Cortex of kidney (tissue), 1 donor: ENCODE results near the gene MPP4.
"Not testable (repeated sequence)": the region's sequence is repeated elsewhere in the genome, so short reads cannot be mapped to it uniquely, and the experiment has no call there.

Source experiments
- DNase-seq: peaks from one replicate; lab custom pipeline; 2025; lab: John Stamatoyannopoulos, UW

MPP4 gene

GRCh38 chr2:201671205-201671604, 27.2 kb downstream of the MPP4 start:
- DNase-seq = not testable (repeated sequence)

DNA sequence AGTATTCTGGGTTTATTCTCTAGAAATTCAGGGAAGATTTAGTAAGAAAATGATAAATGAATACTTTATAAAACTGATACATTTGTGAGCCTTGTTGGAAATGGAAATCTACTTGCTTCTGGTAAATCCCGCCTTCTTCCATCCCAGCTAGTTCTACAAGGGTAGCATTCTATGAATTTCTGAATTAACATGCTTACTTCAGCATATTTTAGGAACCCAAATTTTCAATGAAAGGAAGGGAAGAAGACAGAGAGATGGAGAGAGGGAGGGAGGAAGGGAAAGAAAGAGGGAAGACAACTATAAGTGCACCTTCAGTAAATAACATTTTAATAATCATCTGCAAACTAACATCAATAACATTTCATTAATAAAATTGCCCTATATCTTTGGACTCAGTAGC, 28.6 kb downstream of the MPP4 start:
- no peak for DNase-seq

- DNase-seq = no peak
These were observed 30.0 kb downstream of the MPP4 start for GRCh38 chr2:201668402-201668910.

GRCh38 chr2:201664334-201664733, 34.1 kb downstream of the MPP4 start:
- no peak for DNase-seq

- no peak for DNase-seq
These were observed 37.1 kb downstream of the MPP4 start for GRCh38 chr2:201661366-201661765.

DNA sequence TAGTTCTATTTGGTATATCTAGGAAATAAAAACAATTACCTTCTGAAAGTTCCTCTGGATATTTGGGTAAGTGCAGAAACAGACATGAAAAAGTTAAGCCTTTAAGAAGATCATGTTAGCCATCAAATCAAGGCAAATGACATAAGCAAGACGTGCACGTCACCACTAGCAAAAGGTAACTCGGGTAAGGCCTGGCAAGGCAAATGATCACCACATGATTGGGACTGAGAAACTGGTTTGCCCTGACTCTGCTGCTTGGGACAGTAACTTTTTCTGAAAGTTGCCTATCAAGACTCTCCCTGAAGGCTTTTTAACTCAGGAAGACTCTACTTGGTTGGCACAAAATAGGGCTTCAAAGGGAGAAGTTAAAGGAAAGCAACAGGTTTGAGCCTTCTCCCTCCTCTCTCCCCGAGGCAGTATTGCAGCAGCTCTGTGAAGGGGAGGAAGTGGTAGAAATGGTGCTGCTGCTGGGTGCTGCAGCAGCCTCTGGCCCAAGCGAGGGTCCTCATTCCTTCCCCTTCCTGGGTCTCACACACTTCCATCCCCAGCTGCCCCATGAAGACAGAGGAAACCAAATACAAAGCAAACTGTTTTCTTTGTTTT, 38.0 kb downstream of the MPP4 start:
- no peak for DNase-seq

GRCh38 chr2:201656740-201657139, 41.7 kb downstream of the MPP4 start:
- DNase-seq = no peak

DNA sequence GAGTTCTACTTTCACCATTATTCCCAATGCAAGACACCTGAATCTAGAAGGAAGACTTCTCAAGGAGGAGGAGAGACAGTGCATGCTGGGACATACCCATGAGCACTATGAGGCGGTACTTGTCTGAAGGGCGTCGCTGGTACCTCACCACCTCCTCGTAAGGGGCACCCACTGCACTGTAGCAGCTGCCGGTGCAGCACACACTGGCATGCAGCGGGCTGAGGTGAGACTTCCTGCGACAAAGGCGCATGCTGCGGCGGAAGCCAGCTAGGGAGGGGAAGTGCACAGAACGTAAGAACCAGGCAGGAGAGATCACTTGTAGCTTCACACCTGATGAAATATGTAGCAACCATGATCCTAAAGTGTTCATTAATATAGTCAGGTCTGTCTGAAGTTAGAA, 42.3 kb downstream of the MPP4 start:
- no peak for DNase-seq

GRCh38 chr2:201654616-201655384, 43.6 kb downstream of the MPP4 start:
- DNase-seq = no peak

DNA sequence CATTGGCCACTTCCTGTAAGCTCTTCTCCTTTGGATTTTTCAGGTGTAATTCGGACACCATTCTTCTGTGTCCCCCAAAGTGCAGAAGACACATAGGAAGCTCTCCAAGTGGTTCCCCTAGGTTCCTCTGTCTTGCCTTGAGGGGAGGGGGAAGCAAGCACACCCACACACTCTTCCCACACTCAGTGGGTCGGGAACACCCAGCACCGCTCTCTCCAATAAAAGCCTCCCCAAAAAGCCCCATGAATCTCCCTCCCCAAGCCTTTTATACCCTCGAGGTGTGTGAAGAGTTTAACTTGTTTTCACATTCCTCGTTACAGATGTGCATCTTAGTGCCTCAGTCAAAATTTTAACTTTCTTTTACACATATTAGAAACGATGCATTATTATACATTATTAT, 45.2 kb downstream of the MPP4 start:
- DNase-seq = no peak

GRCh38 chr2:201649442-201649841, 49.0 kb downstream of the MPP4 start:
- DNase-seq = no peak

- no peak for DNase-seq
These were observed 51.0 kb downstream of the MPP4 start for GRCh38 chr2:201647431-201647830.

DNA sequence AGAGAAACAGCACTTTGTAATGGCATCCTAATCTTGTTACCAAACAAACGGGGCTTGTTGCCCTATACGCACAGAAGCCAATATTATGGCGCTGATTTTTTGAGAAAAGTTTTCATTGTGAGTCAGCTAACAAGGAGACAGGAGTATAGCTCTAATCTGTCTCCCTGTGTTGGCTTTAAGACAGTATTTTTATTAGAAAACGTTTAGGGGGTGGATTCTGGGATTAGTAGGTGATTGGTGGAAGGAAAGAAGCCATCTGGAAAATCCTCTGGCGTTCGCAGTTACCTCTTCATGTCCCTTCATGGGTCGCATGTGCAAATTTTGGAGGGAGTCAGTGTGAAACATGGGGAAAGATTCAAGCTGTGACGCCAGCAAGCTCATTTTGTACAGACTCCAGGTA, 54.4 kb downstream of the MPP4 start:
- no peak for DNase-seq

- DNase-seq = no peak
These were observed 55.1 kb downstream of the MPP4 start, which contains the start of gene TMEM237 for GRCh38 chr2:201643216-201643890. TSS of gene TMEM237 (minus strand) at chr2:201643503. CDS start at chr2:201643400, 103 bp downstream.

- no peak for DNase-seq
These were observed 55.7 kb downstream of the MPP4 start for GRCh38 chr2:201642579-201643215.

DNA sequence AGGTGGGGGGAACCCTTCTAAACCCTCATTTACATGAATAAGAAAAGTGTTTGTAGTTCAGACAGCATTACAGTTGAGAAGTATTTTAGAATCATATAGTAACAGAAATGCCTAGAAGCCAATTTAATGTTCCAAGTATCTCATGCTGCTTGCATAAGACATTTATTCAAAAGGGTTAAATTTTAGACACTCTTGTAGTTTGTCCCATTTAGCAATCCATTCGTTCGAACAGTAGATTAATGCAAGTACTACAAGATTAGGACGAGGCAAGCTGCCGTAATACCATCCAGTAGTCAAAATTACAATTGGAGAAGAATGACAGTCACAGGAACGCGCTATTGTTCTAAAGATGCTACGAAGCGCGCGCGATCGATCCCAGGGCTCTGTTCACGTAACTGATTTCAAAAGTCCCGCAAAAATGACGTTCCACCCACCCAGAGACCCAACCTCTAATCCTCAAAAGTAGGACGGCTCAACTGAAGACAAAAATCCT, 56.3 kb downstream of the MPP4 start:
- DNase-seq = no peak

DNA sequence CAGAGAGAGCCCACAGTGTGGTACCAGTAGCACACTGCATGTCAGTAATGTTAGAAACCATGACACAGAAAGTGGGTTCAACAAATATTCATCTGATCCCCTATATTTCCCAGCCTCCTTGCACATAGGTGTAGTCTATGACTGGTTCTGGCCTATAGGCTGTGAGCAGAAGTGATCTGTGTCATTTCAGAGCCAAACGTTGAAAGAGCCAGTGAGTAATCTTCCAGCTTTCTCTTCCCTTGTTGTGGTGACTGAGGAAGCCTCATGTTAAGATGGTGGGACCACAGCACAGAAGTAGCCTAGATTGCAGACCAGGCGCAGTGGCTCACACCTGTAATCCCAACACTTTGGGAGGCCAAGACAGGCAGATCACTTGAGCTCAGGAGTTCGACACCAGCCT, 59.2 kb downstream of the MPP4 start:
- no peak for DNase-seq

GRCh38 chr2:201638326-201638725, 60.1 kb downstream of the MPP4 start:
- no peak for DNase-seq

DNA sequence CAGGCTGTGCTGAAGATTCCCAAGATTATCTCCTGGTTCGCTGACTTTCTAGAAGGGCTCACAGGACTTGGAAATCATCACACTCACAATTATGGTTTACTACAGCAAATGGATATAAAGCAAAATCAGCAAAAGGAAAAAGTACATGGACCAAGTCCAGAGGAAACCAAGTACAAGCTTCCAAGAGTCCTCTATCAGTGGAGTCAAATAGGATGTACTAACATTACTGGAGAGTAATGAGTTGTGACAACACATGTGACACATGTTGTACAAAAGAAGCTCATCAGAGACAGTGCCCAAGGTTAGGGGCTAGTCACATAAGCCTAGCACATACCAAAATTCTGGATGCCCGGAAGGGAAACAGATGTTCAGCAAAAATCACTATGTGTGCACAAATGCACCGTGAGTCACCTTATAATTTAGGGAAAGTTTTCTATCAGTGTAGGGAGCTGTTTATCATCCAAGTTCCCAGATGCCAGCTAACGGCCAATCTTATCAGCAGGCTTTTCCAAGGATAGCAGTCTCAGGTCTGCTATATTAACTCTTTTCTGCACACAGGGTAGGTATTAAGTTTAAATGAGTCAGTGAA, 64.7 kb downstream of the MPP4 start:
- DNase-seq = no peak

- DNase-seq = no peak
These were observed 67.4 kb downstream of the MPP4 start for GRCh38 chr2:201631041-201631440.

GRCh38 chr2:201630577-201630976, 67.9 kb downstream of the MPP4 start:
- DNase-seq = no peak

DNA sequence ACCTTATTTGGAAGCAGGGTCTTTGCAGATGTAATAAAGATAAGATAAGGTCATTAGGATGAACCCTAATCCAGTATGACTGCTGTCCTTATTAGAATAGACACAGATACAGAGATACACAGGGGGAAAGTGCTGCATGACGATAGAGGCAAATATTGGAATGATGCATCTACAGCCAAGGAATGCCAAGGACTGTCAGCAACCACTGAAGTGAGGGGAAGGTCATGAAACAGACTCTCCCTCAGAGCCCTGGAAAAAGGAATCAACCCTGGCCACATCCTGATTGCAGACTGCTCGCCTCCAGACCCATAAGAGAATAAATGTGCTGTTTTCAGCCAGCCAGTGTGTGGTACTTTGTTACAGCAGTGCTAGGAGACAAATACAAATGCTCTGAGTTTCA, 69.9 kb downstream of the MPP4 start:
- no peak for DNase-seq
